ENCODE measurements around the gene PTPRB. TPM values are rescaled to one million over a fixed set of nuclear protein-coding genes. Genes with fewer than 3 reads are reported as not detected.
A peak's percentile ranks its signal among the peaks of the same experiment; 100 is the strongest.

The PTPRB gene
- not detected in 2 replicates for polyA plus RNA-seq (2014; cell fraction: cytosol; rRNA removed)
- polyA plus RNA-seq (2014; cell fraction: nucleus; rRNA removed), result 0.06 TPM in 1 of 2 replicates, not detected in the other

DNA sequence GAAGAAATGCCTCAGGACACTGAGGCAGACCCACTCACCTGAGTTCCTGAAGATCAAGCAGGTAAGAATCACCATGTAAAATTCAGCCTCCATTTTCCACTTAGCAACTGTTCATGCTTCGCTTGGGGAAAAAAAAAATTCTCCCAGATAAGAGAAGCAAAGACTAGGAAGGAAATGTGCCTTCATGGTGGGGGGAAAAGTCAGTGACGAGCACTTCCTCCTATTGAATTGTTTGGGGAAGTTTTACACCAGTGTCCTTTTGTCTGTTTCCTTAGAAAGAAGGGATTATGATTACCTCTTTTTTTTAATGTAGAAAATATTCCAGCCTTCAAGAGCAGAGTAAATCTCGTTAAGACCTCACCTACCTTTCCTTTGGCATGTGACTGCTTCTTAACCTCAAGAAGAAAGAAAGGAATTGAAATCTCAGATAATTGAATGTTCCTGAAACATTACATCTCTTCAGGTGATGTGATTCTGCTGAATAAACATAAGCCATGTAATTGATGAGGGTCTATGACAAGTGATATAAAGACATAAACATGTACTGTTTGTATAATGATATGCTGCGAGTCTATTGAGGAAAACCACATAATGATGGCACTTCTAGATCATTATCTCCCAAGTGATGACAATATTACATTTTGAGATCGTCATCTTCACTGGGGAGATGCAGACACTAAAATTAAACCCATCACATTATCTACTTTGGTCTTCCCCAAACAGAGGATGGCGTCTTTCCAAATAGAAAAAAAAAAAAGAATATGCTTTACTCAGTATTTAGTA, at the start of gene PTPRB:
Gene PTPRB, minus strand, starts transcription at position 127 of the 783 bp plus-strand sequence. Its CDS starts 34 bp downstream, at position 93.
- peak; percentile 34 for DNase-seq (ENCODE audit: low spot score)

DNA sequence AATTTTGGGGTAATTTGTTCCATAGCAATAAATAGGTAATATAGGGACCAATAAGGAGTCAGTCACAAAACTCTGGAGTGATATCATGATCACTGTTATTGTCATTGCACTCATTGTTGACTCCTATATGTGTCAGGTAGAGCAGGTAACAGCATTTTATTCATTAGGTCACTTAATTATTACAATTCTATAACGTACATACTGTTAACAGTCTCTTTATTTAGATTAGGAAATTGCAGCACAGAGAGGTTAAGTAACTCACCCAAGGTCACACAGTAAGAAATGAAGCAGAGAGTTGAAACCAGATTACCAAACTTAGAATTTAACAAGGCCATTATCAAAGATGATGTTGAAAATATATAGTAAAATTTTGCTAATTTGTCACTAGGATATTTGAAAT, 49.7 kb upstream of the PTPRB start:
- no peak for DNase-seq (ENCODE audit: low spot score)

DNA sequence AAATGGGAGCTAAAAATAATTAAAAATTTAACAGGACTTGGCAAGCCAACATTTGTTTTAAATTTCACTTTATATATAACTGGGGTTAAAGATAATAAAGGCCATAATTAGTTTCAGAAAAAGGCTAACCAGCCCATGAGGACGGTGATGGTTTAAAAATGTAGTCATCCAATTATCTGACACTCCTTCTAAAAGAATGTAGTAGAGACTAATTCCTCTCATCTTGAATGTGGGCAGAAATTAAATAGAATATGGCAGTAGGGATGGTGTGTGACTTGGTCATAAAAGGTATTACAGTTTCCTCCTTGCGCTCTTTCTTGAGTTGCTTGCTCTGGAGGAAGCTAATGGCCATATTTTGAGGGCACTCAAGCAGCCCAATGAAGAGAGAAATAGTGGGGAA, 49.1 kb upstream of the PTPRB start:
- DNase-seq (ENCODE audit: low spot score), result no peak

DNA sequence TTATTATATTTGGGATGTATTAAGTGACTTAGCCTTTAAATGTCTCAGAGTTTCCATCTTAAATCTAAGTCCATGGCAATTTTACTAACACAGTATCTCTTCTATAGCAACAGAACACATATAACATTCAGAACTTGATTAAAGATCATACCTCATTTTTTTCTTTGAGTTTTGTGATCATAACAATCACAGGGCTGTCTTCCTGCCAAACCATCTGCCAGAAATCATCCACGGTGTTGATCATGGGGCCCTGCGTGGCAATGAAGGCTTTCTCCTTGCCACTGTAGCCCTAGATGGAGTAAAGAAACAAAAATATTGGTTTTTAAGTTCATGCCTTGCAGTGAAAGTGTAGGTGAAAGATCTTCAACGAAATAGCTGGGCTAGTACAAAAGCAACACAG, 46.7 kb upstream of the PTPRB start:
- DNase-seq (ENCODE audit: low spot score), result no peak

DNA sequence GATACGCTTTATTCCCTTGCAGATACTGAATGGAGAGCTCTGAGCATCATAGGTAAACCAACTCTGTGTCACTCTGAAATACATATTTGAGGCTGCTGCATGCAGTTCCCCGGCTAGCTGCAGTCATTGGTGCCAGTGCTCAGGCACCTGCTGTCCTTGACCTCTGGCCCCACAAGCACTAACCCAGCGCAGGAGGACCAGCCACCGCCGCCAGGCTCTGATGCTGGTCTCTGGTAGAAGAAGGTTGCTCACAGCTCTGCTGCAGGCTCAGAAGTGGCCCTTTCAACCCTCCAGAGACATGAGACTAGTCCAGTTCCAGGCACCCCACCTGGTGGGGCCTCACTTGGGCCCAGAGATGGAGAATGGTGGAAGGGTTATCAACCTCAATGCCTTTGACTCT, 34.5 kb upstream of the PTPRB start:
- DNase-seq (ENCODE audit: low spot score), result no peak

DNA sequence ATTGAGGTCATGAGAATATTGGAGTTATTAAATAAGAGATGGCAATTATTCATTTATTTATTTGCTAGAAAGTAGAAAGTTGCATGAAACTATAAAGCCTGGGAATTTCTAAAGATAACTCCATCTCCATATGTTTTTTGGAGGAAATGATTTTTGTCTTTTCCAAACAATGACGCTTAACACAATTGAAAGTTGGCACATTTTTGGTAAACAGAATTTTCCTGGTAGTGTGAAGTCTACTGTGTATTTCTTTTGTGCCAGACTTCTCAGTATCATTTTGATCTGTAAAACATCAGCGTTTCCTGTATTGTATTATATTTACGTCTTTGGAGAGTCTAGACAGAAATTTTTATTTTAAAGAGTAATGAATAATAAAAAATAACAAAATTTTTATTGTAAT, 33.7 kb upstream of the PTPRB start:
- DNase-seq (ENCODE audit: low spot score), result no peak

DNA sequence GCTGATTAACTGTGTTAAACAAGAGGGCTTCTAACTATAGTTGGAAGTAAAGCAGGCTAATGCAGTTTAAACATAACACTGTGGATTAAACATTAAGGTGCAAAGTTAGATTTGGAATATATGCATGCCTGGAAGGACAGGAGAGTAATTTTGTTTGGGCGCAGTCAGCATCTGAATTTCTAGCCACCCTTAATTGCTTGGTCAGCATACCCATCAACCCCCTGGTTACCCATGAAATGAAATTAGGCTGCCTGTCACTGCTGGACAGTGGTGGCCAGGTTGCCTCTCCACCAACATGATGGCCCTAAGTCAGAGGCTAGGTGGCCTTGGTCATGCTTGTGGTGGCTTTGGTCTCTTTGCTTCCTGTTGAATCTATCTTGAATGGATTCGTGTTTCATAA, 30.0 kb upstream of the PTPRB start:
- DNase-seq (ENCODE audit: low spot score), result no peak

DNA sequence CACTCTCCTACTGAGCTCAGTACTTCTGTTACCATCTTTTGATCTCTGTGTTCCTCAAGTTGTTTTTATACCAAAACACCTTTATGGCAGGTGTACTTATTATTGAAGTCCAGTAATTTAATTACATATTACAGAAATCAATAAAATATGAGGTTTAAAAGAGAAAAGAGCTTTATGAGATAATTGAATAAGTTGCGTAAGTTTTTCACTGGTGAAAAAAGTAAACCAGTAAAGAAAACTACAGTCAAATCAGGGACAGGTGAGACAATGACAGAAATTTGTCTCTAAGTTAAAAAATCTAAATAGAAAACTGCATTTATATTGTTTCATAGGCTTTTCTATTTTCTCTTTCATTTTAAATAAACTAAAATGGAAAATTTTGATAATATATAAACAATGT, 29.1 kb upstream of the PTPRB start:
- DNase-seq (ENCODE audit: low spot score), result no peak

DNA sequence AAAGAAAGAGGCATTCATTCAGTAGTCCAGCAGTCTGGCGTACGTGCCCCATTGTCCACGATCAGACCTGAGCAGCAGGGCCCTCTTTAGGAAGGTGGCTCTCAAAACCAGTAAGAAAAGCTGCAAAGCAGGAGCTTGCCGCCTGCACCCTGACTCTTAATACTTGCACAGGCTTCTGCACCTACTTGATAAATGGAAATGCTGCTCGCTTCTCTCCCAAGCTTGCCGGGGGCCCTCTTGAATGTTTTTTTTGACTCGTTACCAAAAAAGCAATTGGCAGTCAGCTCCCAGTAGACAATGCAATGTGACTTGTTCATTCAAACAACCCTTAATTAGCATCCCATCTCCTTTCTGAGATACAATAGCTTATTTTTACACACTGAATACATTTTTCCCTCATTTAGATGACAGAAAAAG, 27.2 kb upstream of the PTPRB start:
- DNase-seq (ENCODE audit: low spot score), result no peak

DNA sequence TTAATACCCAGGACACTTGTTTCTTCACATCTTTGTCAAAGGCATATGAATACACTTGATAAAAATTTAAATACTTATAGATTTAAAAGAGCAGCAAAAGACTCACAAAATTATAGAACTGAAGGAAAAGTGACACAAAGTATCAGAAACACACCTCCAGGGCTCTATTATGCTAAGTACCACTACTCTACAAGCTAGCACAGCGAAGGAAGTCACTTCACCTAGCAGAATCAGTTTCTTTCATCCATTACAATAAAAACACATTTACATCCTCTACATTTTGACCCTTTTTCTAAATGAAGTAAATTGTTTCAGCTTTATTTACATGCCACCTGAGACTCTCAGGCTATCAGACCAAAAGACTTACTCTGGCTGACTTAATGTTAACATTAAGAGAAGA, 26.6 kb upstream of the PTPRB start:
- no peak for DNase-seq (ENCODE audit: low spot score)

DNA sequence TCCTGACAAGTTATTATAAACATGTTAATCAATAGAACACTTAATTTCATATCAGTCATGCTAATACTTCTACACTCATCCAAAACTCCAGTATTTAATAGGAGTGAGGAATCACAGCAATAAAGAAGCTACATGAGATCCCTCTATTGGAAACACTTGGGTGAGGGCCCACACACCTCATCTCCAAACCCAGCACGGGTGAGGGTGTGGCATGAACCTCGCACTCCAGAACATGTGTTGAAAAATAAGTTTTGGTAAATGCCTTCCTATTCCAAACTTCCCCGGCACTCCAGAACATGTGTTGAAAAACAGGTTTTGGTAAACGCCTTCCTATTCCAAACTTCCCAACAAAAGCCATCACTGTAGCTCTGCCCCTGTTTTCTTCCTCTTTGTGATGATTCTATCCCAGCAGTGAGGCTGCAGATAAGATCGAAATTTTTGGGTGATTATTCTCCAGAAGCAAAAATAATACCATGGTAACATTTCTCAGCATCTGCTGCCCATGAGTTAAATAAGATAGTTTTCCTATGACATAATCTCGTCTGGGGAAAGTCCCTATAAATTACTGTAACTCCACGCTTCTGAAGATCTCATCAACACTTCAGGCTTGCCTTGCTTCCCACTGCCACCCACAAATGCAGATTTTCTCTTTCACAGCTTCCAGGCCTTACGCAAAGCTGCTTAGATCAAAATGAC, 24.4 kb upstream of the PTPRB start:
- DNase-seq (ENCODE audit: low spot score), result no peak

DNA sequence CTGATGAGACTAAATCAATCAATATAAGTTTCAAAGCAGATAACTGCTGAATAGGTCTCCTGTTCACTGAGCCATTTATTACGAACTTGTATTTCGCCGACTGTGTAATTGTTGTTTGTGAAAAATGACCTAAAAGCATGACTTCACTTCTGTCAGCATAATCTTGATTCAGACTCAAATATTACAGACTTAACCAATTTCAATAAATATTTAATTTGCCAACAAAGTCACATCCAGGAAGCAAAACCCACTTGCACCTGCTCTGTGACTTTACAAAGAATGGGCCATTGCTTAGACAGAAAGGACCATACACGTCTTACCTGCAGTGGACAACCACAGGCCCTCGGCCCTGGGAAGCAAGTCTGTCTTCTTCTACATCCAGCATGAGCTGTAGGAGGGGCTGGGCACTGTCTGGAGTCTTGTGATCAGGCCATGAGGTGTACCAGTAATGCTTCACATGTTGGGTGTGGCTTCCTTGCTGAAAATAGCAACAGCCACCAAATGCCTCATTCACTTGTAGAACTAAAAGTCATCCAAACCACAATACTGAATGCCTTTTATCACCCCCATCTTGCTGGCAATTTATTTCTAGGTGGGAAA, 23.5 kb upstream of the PTPRB start:
- no peak for DNase-seq (ENCODE audit: low spot score)

DNA sequence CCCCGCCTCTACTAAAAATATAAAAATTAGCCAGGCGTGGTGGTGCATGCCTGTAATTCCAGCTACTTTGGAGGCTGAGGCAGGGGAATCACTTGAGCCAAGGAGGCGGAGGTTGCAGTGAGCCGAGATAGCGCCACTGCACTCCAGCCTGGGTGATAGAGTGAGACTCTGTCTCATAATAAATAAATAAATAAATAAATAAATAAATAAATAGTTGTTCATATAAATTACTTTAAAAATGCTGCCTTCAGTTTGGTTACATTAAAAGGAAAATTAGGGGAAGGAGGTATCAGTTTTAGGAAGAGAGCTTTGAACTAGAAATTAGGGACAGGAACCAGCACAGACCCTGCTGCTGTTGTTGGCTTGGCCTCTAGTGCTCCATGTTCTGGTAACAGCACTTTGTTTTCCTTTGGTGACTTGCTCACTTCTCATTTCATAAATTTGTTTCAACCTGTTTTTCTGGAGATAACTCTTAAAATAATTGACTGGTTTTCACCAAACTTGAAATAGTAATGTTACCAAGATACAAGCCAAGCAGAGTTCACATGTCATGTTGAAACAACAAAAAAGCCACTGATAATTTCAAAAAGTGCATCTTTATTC, 22.9 kb upstream of the PTPRB start:
- no peak for DNase-seq (ENCODE audit: low spot score)

DNA sequence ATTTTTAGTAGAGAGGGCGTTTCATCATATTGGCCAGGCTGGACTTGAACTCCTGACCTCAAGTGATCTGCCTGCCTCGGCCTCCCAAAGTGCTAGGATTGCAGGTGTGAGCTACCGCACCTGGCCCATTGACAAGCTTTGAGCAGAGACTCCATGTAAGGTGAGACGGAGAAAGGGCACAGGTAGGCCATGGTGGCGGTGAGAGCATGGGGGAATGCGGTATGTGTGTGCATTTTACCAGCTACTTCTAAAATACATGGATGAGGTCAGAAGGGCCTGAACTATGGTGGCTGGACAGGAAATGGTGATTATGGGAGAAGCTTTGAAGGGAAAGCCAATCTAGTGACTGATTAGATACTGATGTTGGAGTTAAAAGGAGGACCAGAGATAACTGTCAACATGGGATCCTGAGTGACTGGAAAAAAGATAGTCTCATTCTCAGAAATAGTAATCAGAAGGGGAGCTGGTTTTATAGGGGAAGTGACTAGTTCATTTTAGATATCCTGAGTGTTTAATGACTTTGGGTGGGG, 21.9 kb upstream of the PTPRB start:
- no peak for DNase-seq (ENCODE audit: low spot score)

DNA sequence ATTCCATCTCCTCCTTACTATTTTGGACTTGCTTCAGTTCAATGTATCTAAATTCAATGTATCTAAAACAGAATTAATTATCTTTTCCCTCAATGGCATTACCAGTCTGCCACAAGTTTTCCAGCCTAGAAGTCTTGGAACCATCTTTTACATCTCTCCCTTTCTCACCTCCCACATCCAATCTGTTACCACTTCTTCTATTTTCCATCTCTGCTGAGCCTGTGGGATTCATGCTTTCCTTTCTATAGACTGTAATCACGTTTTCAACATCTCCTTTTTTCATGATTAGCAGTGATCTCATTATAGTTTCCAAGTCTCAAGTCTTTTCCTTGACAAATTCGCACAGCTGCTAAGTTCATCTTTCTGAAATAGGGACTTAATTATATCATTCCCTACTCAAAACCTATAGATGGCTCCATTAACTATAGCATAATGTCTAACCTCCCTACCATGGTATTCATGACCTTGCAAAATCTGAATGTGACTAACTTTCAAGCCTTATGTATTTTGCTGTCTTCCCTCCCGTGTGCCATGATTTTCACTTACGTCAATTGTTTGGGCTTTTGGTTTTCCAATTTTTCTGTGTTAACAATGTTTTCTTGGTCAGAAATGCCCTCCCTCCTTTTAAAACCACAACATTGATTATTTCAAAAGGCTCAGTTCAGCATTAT, 20.5 kb upstream of the PTPRB start:
- no peak for DNase-seq (ENCODE audit: low spot score)

DNA sequence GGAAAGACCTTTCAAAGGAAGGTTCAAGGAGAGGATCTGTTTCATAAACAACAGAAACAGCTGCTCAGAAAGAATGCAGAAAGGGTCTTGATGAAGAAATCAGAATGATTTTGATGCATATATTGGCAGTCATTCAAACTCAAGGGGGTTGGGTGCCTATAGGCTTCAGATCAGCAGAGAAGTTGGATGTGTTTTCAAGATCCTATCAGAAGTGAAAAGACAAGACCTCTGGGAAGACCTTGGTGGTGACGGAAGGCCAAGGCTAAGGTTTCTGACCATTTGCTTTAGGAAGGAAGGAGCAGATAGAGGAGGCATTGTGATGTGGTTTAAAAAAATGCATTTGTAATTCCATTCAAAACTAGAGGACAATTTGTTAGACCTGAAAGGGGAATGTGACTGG, 15.2 kb upstream of the PTPRB start:
- no peak for DNase-seq (ENCODE audit: low spot score)

DNA sequence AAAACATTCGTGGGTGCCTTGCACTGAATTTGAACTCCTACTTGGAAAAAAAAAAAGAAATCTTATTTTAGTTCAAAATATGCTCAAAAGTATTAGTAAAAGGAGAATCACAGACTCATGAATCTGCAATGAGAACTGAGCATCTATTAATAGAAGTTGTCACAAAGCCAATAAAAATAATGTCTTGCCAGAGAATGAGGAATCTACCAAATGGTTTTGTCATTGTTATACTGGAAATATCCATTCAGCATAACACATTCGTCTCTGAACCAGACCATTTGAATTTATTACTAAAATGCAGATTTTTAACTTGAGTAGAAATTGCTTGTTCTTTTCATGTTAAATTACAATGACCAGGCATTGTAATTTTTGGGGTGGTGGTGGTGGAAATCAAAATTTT, 11.6 kb upstream of the PTPRB start:
- DNase-seq (ENCODE audit: low spot score), result no peak

DNA sequence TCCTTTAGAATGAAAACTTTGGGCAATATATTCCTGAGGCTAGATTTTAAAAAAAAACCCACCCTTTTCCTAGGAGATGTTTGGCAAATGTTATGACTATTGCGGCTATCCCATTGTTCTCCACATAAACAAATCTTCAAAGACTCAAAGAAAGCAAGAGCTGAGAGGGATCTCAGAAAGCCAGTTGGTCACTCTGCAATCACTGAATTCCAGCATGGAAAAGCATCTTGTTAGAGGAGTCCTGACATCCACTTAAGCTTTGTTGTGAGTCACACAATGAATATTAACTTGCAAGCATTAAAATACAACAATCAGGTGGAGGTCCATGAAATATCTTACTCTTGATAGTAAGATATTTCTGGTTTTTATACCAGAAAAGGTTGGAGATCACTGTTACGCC, 11.0 kb upstream of the PTPRB start:
- DNase-seq (ENCODE audit: low spot score), result no peak

DNA sequence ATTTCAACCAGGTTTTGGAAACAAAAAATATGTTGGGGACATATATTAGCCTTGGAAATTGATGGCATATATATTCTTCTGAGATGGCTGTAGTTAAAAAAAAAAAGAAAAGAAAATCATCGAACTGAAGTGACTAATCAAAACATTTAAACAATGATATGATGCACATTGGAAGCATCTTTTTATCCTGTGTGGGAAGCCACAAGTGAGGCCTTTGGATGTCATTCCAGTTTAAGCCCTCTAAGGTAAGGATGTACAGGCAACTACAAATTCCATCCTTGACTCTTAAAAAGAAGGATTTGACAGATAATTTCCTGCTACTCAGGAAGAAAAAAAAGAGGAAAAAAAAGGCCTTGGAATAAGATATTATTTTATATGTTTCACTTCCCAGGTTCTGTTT, 9.6 kb upstream of the PTPRB start:
- DNase-seq (ENCODE audit: low spot score), result no peak

DNA sequence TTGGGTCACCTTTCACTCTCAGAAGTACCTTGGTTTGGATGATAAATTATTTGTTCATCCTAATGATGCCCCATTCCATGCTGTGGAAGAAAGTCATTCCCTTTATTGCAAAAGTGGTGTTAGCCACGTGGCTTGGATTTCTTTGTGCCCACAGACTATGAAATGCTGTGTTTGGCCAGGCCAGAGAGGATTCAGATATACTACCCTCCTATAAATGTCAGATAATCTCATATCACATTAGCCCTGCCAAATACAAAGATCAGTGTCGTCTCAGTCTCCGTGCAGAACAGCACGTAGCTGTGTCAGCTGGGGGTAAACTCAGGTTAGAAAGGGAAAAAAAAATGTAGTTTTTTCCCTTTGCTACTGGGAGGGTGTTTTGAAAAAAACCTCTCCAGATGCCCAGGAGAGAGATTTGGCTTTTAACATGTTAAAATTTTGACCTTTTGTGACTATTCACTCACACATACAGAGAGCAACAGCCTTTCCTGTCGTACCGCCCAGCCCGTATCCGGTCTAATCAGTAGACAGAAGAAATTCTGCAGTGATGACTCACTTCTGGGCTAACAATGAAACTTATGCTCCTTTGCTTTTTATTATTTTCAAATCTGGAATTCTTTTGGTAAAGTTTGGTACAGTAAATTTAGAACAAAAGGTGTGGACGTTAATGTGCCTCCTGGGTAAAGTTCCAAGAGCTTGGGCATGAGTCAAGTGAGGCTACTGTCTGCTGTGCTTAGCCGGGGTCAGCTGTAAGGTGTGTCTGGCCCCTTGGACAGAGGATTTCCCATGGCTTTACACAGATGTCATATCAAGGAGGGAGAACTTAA, 8.5 kb upstream of the PTPRB start:
- no peak for DNase-seq (ENCODE audit: low spot score)

DNA sequence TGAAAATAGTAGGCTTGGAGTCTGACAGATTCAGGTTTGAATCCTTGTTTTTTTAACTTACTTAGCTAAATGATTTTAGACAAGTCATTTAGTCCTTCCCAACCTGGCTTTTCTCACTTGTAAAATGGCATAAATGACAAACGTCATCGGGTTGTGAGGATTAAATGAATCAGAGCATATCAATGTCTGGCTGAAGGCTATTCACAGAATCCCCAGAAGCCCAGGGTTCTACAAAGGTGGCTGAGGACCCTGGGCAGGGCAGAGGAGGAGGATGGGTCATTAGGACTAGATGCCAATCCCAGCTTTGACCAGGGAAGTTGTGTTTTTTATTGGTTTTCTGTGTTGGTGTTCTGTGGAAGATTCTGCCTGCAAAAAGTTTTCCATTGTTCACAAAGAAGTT, 7.6 kb upstream of the PTPRB start:
- DNase-seq (ENCODE audit: low spot score), result no peak

All from SK-N-DZ (cell line).